Thyroid gland (tissue), 4 donors: Measurements from ENCODE around the gene STAT3. TPM values are rescaled to one million over a fixed set of nuclear protein-coding genes. Genes with fewer than 3 reads are reported as not detected.
A peak's percentile ranks its signal among the peaks of the same experiment; 100 is the strongest.

Experiments used
- DNase-seq, 2 donors: peaks; one replicate each; pipeline ENCODE4 v3.0.0-alpha.2; 2019
- H3K27ac ChIP-seq, 3 donors: fragments of 200-600 bp; sonication (generic); 1 replicate in 2 of 3; 2 replicates in 1 of 3; pipeline ENCODE4 v1.5.1; 2016 to 2019; ENCODE audit warnings: mild to moderate bottlenecking in 1 of 3, moderate library complexity in 1 of 3
- H3K27me3 ChIP-seq: fragments of 200-600 bp; sonication (generic); one replicate; pipeline ENCODE4 v1.5.1; 2019
- H3K36me3 ChIP-seq, 2 donors: fragments of 200-600 bp; sonication (generic); one replicate each; pipeline ENCODE4 v1.5.1; 2016 to 2019
- H3K4me1 ChIP-seq, 2 donors: fragments of 200-600 bp; sonication (generic); one replicate each; pipeline ENCODE4 v1.5.1; 2017 to 2019
- H3K4me3 ChIP-seq, 3 donors: fragments of 200-600 bp; sonication (generic); replicated peaks in 1 of 3; 1 replicate in 2 of 3; 2 replicates in 1 of 3; pipeline ENCODE4 v1.5.1; 2016; ENCODE audit warnings: mild to moderate bottlenecking in 1 of 3
- H3K9me3 ChIP-seq: fragments of 200-600 bp; sonication (generic); one replicate; pipeline ENCODE4 v1.5.1; 2017
- POLR2A ChIP-seq, 2 donors: fragments of 450-650 bp; IDR thresholded peaks; one replicate each; pipeline ENCODE4 v1.6.1; 2017; ENCODE audit warnings: antibody characterized with exemption in 2 of 2, mild to moderate bottlenecking in 2 of 2, moderate library complexity in 1 of 2
- WGBS, 2 donors: methylation state at CpG; one replicate each; pipeline ENCODE4 v1.1.5; 2017; 5-methylcytosine and 5-hydroxymethylcytosine counted together
- intact Hi-C: fragments of 100-400 bp; cut with DNase I; formaldehyde crosslinking; loops from one replicate; pipeline ENCODE4 v1.15.1; 2023
- total RNA-seq, 4 donors: library from RNA; depleted of rRNA; stranded (reverse); fragments of >200 nt; gene quantifications; one replicate each; pipeline ENCODE4 v1.2.3, GENCODE V29; 2016
- TF ChIP-seq, protein P1 (sequence below), 6 experiments: fragments of 200-600 bp in 3 of 6; fragments of 450-650 bp in 3 of 6; sonication (generic) in 3 of 6; IDR thresholded peaks; one replicate each; pipeline ENCODE4 v1.5.1; 2016 to 2019; ENCODE audit warnings: antibody characterized with exemption in 6 of 6, mild to moderate bottlenecking in 2 of 6, inconsistent platforms in 1 of 6, moderate library complexity in 1 of 6

STAT3 gene
- total RNA-seq, result 100 to 1,000 TPM; 147 to 292 (median 206) TPM

DNA sequence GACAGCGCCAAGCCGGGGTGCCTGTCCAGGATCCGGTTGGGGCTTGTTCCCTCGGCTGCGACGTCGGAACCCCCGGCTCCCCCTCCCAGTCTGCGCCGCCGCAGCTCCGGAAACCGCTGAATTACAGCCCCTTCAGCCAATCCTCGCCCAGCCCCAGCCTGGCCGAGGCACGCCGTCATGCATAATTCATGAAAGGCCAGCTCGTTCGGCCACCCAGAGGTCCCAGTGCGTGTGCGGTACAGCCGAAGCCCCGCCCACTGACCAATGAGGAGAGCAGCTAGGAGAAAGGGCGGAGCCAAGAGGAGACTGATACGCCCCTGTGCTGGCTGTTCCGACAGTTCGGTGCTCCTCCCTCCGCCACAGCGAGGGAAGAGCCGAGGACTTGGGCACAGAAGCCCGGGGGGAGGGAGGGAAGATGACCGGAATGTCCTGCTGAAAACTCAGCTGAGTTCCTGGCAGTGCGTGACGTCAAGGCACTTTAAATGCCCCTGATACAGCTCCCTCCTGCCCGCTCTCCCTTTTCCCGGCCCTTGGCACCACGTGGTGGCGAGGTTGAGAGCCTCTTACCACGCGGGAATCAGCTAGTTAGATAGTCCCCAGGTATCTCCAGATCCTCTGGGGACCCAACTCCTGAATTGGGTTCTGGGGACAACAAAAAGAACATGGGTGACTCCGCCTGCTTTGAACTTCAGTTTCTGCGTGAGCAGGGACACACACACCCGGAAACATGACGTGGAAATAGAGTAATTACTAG, at the start of gene STAT3:
Gene STAT3, minus strand, starts transcription at position 62 of the 754 bp plus-strand sequence. CDS start 39,926 bp downstream, outside the sequence.
- intact Hi-C loops, result no loop called here
- H3K36me3 ChIP-seq, result no peaks in the 10 kb centered on the region
- H3K27ac ChIP-seq, result peak within 1 kb of the TSS; percentile 98 to 100 (median 99)
- no peaks in the 10 kb centered on the region for H3K27me3 ChIP-seq
- peaks cover 13 to 34% of the 10 kb centered on the region in 2 donors for H3K4me1 ChIP-seq
- peak in 1 of 2 donors; percentile 99 for TF ChIP-seq POLR2A (IDR thresholded peaks at IDR 0.05)
- TF ChIP-seq, protein P1, sequence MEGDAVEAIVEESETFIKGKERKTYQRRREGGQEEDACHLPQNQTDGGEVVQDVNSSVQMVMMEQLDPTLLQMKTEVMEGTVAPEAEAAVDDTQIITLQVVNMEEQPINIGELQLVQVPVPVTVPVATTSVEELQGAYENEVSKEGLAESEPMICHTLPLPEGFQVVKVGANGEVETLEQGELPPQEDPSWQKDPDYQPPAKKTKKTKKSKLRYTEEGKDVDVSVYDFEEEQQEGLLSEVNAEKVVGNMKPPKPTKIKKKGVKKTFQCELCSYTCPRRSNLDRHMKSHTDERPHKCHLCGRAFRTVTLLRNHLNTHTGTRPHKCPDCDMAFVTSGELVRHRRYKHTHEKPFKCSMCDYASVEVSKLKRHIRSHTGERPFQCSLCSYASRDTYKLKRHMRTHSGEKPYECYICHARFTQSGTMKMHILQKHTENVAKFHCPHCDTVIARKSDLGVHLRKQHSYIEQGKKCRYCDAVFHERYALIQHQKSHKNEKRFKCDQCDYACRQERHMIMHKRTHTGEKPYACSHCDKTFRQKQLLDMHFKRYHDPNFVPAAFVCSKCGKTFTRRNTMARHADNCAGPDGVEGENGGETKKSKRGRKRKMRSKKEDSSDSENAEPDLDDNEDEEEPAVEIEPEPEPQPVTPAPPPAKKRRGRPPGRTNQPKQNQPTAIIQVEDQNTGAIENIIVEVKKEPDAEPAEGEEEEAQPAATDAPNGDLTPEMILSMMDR (IDR thresholded peaks at IDR 0.05), result peak in 1 of 6 experiments; percentile 31
- DNase-seq, result peak; percentile 100
- H3K4me3 ChIP-seq, result peak within 1 kb of the TSS; percentile 95 to 100 (median 98)
- WGBS, 2 donors, result 0 to 1% methylated on average over 11 to 32 of the region's 44 CpGs
- no peaks in the 10 kb centered on the region for H3K9me3 ChIP-seq

DNA sequence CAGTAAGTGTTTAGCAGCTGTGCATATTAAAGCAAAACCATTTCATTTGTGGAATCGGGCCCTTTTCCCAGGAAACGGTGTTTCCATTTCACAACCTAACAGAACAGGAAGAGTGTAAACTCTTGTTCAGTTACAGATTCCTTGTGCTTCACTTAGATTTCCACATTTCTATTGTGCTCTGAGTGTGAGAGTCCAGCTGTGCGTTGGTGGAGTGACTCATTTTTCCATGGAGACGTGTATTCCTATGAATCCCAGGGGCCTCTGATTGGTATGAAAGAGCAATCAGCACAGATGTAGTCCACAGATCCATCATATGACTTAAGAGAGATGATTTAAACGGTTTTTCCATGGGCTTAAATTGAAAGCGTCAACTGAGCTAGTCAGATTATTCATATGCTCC, 48.1 kb upstream of the STAT3 start:
- Histone ChIP-seq H3K27me3 (no peaks in the 10 kb centered on the region), H3K36me3 (no peaks in the 10 kb centered on the region), H3K4me3 (no peak overlapping the region), H3K4me1 (peaks cover 0 to 4% of the 10 kb centered on the region in 2 donors), H3K27ac (peak overlapping the region in 2 of 3 donors; percentile 53 to 64), H3K9me3 (no peaks in the 10 kb centered on the region)
- no peak for TF ChIP-seq POLR2A (IDR thresholded peaks at IDR 0.05)
- TF ChIP-seq, protein P1 (IDR thresholded peaks at IDR 0.05), result no peak
- intact Hi-C loops, result no loop called here
- 67 to 69% methylated on average over 6 of the region's 6 CpGs for WGBS, 2 donors
- DNase-seq, result no peak

DNA sequence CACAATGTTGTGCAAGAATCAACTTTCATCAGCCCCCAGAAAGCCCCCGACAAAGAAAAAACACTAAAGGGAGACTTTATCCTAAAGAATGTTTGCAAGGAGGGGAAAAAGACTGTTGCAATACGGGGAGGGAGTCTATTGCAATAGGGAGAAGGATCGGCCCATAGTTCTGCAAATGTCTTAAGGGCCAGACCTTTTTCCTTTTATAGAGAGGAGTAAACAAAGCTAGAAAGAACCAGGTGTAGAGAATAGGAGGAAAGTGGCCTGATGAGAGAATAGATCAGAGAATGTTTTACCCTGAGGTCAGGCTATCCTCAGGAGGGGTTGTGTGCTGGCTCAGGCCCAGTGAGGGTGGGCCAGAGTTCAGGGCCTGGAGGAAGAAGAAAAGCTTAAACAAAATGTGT, 43.5 kb upstream of the STAT3 start:
- Histone ChIP-seq H3K4me3 (no peak overlapping the region), H3K27ac (no peak overlapping the region), H3K4me1 (peaks cover 0 to 5% of the 10 kb centered on the region in 2 donors), H3K36me3 (no peaks in the 10 kb centered on the region), H3K27me3 (no peaks in the 10 kb centered on the region), H3K9me3 (no peaks in the 10 kb centered on the region)
- TF ChIP-seq, protein P1 (IDR thresholded peaks at IDR 0.05), result no peak
- TF ChIP-seq POLR2A (IDR thresholded peaks at IDR 0.05), result no peak
- DNase-seq, result no peak
- 56 to 60% methylated on average over 3 of the region's 3 CpGs for WGBS, 2 donors
- intact Hi-C loops, result no loop called here

DNA sequence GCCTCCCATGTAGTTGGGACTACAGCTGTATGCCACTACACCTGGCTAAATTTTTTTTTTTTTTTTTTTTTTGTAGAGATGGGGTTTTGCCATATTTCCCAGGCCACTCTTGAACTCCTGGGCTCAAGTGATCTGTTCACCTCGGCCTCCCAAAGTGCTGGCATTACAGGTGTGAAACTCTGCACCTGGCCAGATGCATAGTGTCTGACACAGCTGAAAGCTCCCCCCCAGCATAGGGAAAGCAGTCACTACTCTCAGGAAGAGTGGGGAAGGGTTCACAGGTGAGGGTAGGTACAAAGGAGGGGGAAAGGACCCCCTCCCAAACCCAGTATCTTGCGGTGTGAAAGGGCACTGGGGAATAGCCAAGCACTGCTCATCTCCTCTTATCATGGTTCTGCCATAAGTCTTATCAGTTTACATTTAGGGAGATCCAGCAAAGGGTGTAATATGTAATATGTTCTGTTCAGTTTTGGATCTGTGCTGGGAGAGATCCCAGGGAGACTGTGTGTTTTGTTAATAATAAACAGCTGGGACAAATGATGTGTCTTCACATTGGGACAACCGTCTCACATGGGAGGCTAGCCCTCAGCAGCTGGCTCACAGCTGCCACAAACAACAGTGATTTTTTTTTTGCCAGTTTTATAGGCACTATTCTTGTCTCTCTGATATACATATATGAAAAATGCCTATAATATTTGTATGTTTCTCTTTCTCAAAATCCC, 41.6 kb upstream of the STAT3 start:
- no peak for TF ChIP-seq POLR2A (IDR thresholded peaks at IDR 0.05)
- TF ChIP-seq, protein P1 (IDR thresholded peaks at IDR 0.05), result no peak
- no peaks in the 10 kb centered on the region for H3K36me3 ChIP-seq
- H3K4me3 ChIP-seq, result no peak overlapping the region
- no peaks in the 10 kb centered on the region for H3K27me3 ChIP-seq
- WGBS, 2 donors, result 74 to 76% methylated on average over 3 of the region's 3 CpGs
- H3K9me3 ChIP-seq, result no peaks in the 10 kb centered on the region
- intact Hi-C loops, result no loop called here
- peaks cover 0 to 4% of the 10 kb centered on the region in 2 donors for H3K4me1 ChIP-seq
- H3K27ac ChIP-seq, result no peak overlapping the region
- no peak for DNase-seq
